Ovary (tissue), 9 donors: Measurements from ENCODE around the gene STIM2. TPM values are rescaled to one million over a fixed set of nuclear protein-coding genes. Genes with fewer than 3 reads are reported as not detected.

ENCODE experiments used
- DNase-seq, 5 donors: peaks; one replicate each; pipeline ENCODE4 v3.0.0-alpha.2; 2019 to 2020
- H3K27ac ChIP-seq, 2 donors: fragments of 200-600 bp; one replicate each; pipeline versions ENCODE4 v1.5.1 to v1.8.0; 2019 to 2022
- H3K27me3 ChIP-seq: fragments of 200-600 bp; one replicate; pipeline ENCODE4 v1.8.0; 2022
- H3K36me3 ChIP-seq: fragments of 200-600 bp; sonication (generic); one replicate; pipeline ENCODE4 v1.5.1; 2019
- H3K4me1 ChIP-seq: one replicate; pipeline ENCODE4 v1.8.1; 2013; ENCODE audit warnings: mild to moderate bottlenecking, moderate library complexity; ENCODE audit not compliant: insufficient read depth
- H3K4me3 ChIP-seq: fragments of 200-600 bp; sonication (generic); one replicate; pipeline ENCODE4 v1.5.1; 2017
- H3K9me3 ChIP-seq, 2 donors: fragments of 200-600 bp in 1 of 2; sonication (generic) in 1 of 2; one replicate each; pipeline versions ENCODE4 v1.5.1 to v1.8.1; 2013 to 2019; ENCODE audit warnings: mild to moderate bottlenecking in 1 of 2, moderate library complexity in 1 of 2
- EP300 ChIP-seq: sonication (generic); formaldehyde crosslinking; IDR thresholded peaks from one replicate; pipeline ENCODE4 v1.6.1; 2017; ENCODE audit warnings: antibody characterized with exemption
- POLR2A ChIP-seq: fragments of 450-650 bp; IDR thresholded peaks from one replicate; pipeline ENCODE4 v1.6.1; 2017; ENCODE audit warnings: antibody characterized with exemption, mild to moderate bottlenecking, moderate library complexity
- WGBS, 3 donors: extraction: QIAGEN DNeasy Blood & Tissue Kit in 1 of 3; methylation state at CpG; one replicate each; pipeline versions ENCODE4 v1.1.5 to v1.1.7; 2013 to 2017; 5-methylcytosine and 5-hydroxymethylcytosine counted together
- intact Hi-C, 4 donors: fragments of 100-400 bp; cut with DNase I; formaldehyde crosslinking; loops; one replicate each; pipeline versions ENCODE4 v1.11.0 to v1.15.1; 2022 to 2023
- polyA plus RNA-seq, 2 donors: library from polyadenylated mRNA; stranded (reverse); fragments of 200-250 nt in 1 of 2; fragments of 350-450 nt in 1 of 2; fragmentation: Illumina TruSeq in 1 of 2; extraction: RNeasy Lipid Tissue Mini Kit (QIAGEN cat#74804) in 1 of 2; gene quantifications; one replicate each; pipeline ENCODE4 v1.2.3, GENCODE V29; 2013 to 2014
- total RNA-seq, 7 donors: library from RNA; depleted of rRNA in 2 of 7; stranded (reverse); fragments of >200 nt in 2 of 7; fragmentation: NEBNext Ultra II Directional in 3 of 7; extraction: Animal tissue kit (Norgen Biotek cat#: 25700) in 3 of 7; gene quantifications; one replicate each; pipeline versions ENCODE4 v1.1.0 to v1.2.4, GENCODE V29; 2016 to 2023
- TF ChIP-seq, protein P1 (sequence below), 3 donors: fragments of 450-650 bp in 2 of 3; fragments of 200-600 bp in 1 of 3; IDR thresholded peaks; one replicate each; pipeline versions ENCODE4 v1.5.1 to v1.8.0; 2016 to 2022; ENCODE audit warnings: antibody characterized with exemption in 3 of 3, mild to moderate bottlenecking in 1 of 3
- donor health status: DM: no; HTN: no; CAD: no; lungs with moderate emphysema.
- donor health status: DM: no; HTN: no; CAD: no.
- donor health status: Bipolar disorder and iron deficiency.
- donor health status: DM: yes; HTN: yes; CAD: no.
- donor health status: DM: no; HTN: no; CAD: no.
- donor health status: DM: yes; HTN: yes; CAD: no.

The STIM2 gene
- total and polyA plus RNA-seq, 9 donors = 24.0 to 47.9 (median 38.8) TPM

- intact Hi-C loops = no loop called here
- Histone ChIP-seq H3K27me3 (no peaks in the 10 kb centered on the region), H3K9me3 (no peaks in the 10 kb centered on the region), H3K4me1 (peaks cover 10% of the 10 kb centered on the region), H3K36me3 (no peaks in the 10 kb centered on the region), H3K4me3 (no peak overlapping the region), H3K27ac (no peak overlapping the region)
- WGBS, 3 donors = 77 to 85% (median 84%) methylated on average over 8 of the region's 8 CpGs
- DNase-seq = no peak
- TF ChIP-seq POLR2A = no peak
- TF ChIP-seq, protein P1, sequence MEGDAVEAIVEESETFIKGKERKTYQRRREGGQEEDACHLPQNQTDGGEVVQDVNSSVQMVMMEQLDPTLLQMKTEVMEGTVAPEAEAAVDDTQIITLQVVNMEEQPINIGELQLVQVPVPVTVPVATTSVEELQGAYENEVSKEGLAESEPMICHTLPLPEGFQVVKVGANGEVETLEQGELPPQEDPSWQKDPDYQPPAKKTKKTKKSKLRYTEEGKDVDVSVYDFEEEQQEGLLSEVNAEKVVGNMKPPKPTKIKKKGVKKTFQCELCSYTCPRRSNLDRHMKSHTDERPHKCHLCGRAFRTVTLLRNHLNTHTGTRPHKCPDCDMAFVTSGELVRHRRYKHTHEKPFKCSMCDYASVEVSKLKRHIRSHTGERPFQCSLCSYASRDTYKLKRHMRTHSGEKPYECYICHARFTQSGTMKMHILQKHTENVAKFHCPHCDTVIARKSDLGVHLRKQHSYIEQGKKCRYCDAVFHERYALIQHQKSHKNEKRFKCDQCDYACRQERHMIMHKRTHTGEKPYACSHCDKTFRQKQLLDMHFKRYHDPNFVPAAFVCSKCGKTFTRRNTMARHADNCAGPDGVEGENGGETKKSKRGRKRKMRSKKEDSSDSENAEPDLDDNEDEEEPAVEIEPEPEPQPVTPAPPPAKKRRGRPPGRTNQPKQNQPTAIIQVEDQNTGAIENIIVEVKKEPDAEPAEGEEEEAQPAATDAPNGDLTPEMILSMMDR (IDR thresholded peaks at IDR 0.05) = no peak
- no peak for TF ChIP-seq EP300
Observed at GRCh38 chr4:26947318-26947717, 86.7 kb downstream of the STIM2 start.

- DNase-seq = no peak
- Histone ChIP-seq H3K9me3 (no peaks in the 10 kb centered on the region), H3K4me3 (no peak overlapping the region), H3K36me3 (no peaks in the 10 kb centered on the region), H3K4me1 (peaks cover 7% of the 10 kb centered on the region), H3K27me3 (no peaks in the 10 kb centered on the region), H3K27ac (no peak overlapping the region)
- TF ChIP-seq EP300 = no peak
- no peak for TF ChIP-seq POLR2A
- TF ChIP-seq, protein P1 (IDR thresholded peaks at IDR 0.05) = no peak
- intact Hi-C loops = no loop called here
Observed at GRCh38 chr4:26950446-26950845, 89.8 kb downstream of the STIM2 start.

DNA sequence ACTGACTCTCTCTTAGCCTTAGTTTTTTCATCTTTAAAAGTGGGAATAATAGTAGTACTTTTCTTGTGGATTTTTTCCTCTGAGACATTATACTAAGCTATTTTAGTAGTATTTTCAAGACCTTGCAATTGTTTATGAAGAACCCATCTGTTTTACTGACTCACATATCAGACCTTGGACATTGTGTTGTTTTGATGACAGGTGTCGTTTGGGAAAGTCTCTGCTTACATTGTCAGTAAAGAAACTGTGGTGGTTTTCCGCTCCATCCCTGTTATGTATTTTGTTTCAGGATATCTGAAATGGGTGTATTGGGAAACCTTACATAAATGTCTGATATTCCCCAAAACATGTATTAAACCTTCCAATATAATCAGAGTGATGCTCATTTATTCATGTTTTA, 92.2 kb downstream of the STIM2 start:
- intact Hi-C loops = no loop called here
- TF ChIP-seq EP300 (no peak), POLR2A (no peak)
- TF ChIP-seq, protein P1 (IDR thresholded peaks at IDR 0.05) = no peak
- H3K4me1 ChIP-seq = peaks cover 5% of the 10 kb centered on the region
- DNase-seq = no peak
- H3K4me3 ChIP-seq = no peak overlapping the region
- 47 to 67% (median 55%) methylated on average over 2 of the region's 2 CpGs for WGBS, 3 donors
- H3K9me3 ChIP-seq = no peaks in the 10 kb centered on the region
- H3K27me3 ChIP-seq = no peaks in the 10 kb centered on the region
- H3K27ac ChIP-seq = no peak overlapping the region
- no peaks in the 10 kb centered on the region for H3K36me3 ChIP-seq

DNA sequence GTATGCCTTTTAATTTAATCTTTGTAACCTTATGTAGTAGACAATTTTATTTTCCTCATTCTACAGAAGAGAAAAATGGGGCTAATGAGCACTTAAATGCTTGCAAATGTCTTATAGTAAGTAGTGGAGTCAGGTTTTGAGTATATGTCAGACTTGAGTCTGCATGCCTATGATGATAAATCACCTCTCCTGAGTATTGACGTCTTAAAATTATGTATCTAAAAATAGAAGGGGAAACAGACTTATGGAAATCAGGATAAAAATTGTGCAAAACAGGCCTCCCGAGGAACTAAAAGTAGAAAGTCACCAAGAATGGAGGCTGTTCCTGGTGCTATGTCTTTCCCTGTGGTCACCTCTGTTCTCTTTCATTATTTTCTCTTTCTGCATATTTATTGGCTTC, 92.7 kb downstream of the STIM2 start:
- Histone ChIP-seq H3K27me3 (no peaks in the 10 kb centered on the region), H3K4me3 (no peak overlapping the region), H3K36me3 (no peaks in the 10 kb centered on the region), H3K4me1 (peaks cover under 1% of the 10 kb centered on the region), H3K27ac (no peak overlapping the region), H3K9me3 (no peaks in the 10 kb centered on the region)
- TF ChIP-seq EP300 (no peak), POLR2A (no peak)
- TF ChIP-seq, protein P1 (IDR thresholded peaks at IDR 0.05) = no peak
- intact Hi-C loops = no loop called here
- 72 to 83% (median 75%) methylated on average over 2 of the region's 2 CpGs for WGBS, 3 donors
- no peak for DNase-seq
